ENCODE measurements around the gene TBC1D32. TPM values are rescaled to one million over a fixed set of nuclear protein-coding genes. Genes with fewer than 3 reads are reported as not detected.
"Not testable (repeated sequence)": the region's sequence is repeated elsewhere in the genome, so short reads cannot be mapped to it uniquely, and the experiment has no call there.

Gene TBC1D32
- polyA plus RNA-seq, 1 donor (not counting 4 experiments of a cell fraction or from before 2014, with no cell fraction given): 6.7 TPM

- no peaks in the 10 kb centered on the region for H3K4me1 ChIP-seq (ENCODE audit: control insufficient read depth, extremely low read depth, insufficient read depth, low read length)
- H3K79me2 ChIP-seq (ENCODE audit: control insufficient read depth, insufficient read depth, low read length): no peaks in the 10 kb centered on the region
- no peaks in the 10 kb centered on the region for H3K9me1 ChIP-seq (ENCODE audit: control insufficient read depth, extremely low read depth, insufficient read depth, low read length)
- no peak overlapping the region for H3K9ac ChIP-seq (ENCODE audit: control insufficient read depth, extremely low read depth, insufficient read depth, low read length)
- H3K27me3 ChIP-seq (ENCODE audit: control insufficient read depth, extremely low read depth, insufficient read depth, low read length): no peaks in the 10 kb centered on the region
- DNase-seq (ENCODE audit: low read depth, low spot score) (no peak), FAIRE-seq (no peak)
- H3K9me3 ChIP-seq (ENCODE audit: control insufficient read depth, low read depth, low read length): no peaks in the 10 kb centered on the region
- no peaks in the 10 kb centered on the region for H4K20me1 ChIP-seq (ENCODE audit: control insufficient read depth, extremely low read depth, insufficient read depth, low read length)
- H3K4me2 ChIP-seq (ENCODE audit: control insufficient read depth, extremely low read depth, insufficient read depth, low read depth, low read length): no peak overlapping the region
- no peak overlapping the region for H3K4me3 ChIP-seq (ENCODE audit: control insufficient read depth in 2 of 3, extremely low read depth in 1 of 3, insufficient read depth in 2 of 3, low read depth in 1 of 3, low read length in 3 of 3)
- no peaks in the 10 kb centered on the region for H3K36me3 ChIP-seq (ENCODE audit: control insufficient read depth in 2 of 2, extremely low read depth in 1 of 2, insufficient read depth in 2 of 2, low read length in 2 of 2)
- no peak overlapping the region for H3K27ac ChIP-seq (ENCODE audit: control insufficient read depth, insufficient read depth, low read length)
- dilution Hi-C loops (cut with MboI; ENCODE audit: extremely low pct_ligation_motif_present, low sequenced_read_pairs): no loop called here
- TF ChIP-seq CTCF (optimal IDR thresholded peaks at IDR 0.05 in 1 of 3, IDR thresholded peaks at IDR 0.05 in 1 of 3, conservative IDR thresholded peaks at IDR 0.05 in 1 of 3; ENCODE audit: extremely low read depth in 1 of 3, insufficient read depth in 2 of 3, low read length in 3 of 3) (no peak), EZH2 (IDR thresholded peaks at IDR 0.05; ENCODE audit: low read length) (no peak)
- H2AFZ ChIP-seq (ENCODE audit: control insufficient read depth, low read length): no peak overlapping the region
Observed at GRCh38 chr6:121376411-121376810, 42.1 kb upstream of the TBC1D32 start.

- H3K79me2 ChIP-seq (ENCODE audit: control insufficient read depth, insufficient read depth, low read length); dilution Hi-C loops (cut with MboI; ENCODE audit: extremely low pct_ligation_motif_present, low sequenced_read_pairs); H3K9ac ChIP-seq (ENCODE audit: control insufficient read depth, extremely low read depth, insufficient read depth, low read length); H3K9me3 ChIP-seq (ENCODE audit: control insufficient read depth, low read depth, low read length); H3K4me1 ChIP-seq (ENCODE audit: control insufficient read depth, extremely low read depth, insufficient read depth, low read length); H3K4me3 ChIP-seq (ENCODE audit: control insufficient read depth in 2 of 3, extremely low read depth in 1 of 3, insufficient read depth in 2 of 3, low read depth in 1 of 3, low read length in 3 of 3); DNase-seq (ENCODE audit: low read depth, low spot score); H4K20me1 ChIP-seq (ENCODE audit: control insufficient read depth, extremely low read depth, insufficient read depth, low read length); H2AFZ ChIP-seq (ENCODE audit: control insufficient read depth, low read length); H3K4me2 ChIP-seq (ENCODE audit: control insufficient read depth, extremely low read depth, insufficient read depth, low read depth, low read length); H3K9me1 ChIP-seq (ENCODE audit: control insufficient read depth, extremely low read depth, insufficient read depth, low read length); FAIRE-seq; H3K27me3 ChIP-seq (ENCODE audit: control insufficient read depth, extremely low read depth, insufficient read depth, low read length); H3K36me3 ChIP-seq (ENCODE audit: control insufficient read depth in 2 of 2, extremely low read depth in 1 of 2, insufficient read depth in 2 of 2, low read length in 2 of 2); H3K27ac ChIP-seq (ENCODE audit: control insufficient read depth, insufficient read depth, low read length): not testable (repeated sequence)
Observed at GRCh38 chr6:121374219-121374618, 39.9 kb upstream of the TBC1D32 start.
